ENCODE results near the gene HMMR.

Gene HMMR

DNA sequence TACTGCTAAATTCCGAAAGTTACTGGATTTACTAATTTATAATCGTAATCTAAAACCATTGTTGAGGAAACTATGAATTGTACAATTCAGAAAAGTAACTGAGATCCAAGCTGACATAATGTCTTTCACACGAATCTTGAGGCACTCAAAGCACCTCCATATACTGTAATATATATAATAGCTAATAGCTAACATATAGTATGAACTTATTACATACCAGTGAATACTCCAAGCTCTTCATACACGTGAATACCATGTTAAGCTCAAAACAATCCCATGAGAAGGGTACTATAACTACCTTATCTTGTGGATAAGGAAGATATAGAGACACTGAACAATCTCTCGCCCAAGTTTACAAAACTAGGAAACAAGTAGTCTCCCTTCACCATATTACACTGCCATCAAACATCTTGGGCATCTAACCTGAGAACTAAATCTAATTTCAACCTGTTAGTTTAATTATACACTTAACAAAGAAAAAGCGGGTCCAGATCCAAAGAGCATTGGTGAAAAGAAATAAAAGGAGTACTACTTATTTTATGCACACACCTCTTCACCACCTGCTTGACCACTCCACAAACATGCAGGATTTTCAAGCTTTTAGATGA is 1.6 kb upstream of the HMMR start:
- DNase-seq = peak; percentile 51

DNA sequence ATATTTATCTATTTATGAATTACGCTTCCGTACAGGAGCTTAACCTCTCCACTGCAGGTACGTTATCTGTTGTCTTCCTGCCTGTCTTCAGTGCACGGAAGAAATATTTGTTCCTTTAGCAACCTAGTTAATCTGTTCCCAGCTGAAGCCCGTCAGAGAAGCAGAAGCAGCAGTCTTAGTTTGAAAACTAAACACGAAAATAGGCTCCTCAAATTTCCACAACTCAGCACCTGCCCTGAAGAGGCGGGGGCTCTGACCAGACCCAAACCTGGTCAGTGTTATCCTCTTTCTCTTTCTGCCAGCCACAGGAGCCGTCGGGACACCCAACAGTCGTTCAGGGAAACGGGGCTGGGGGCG is 992 bp upstream of the HMMR start:
- DNase-seq = no peak

DNA sequence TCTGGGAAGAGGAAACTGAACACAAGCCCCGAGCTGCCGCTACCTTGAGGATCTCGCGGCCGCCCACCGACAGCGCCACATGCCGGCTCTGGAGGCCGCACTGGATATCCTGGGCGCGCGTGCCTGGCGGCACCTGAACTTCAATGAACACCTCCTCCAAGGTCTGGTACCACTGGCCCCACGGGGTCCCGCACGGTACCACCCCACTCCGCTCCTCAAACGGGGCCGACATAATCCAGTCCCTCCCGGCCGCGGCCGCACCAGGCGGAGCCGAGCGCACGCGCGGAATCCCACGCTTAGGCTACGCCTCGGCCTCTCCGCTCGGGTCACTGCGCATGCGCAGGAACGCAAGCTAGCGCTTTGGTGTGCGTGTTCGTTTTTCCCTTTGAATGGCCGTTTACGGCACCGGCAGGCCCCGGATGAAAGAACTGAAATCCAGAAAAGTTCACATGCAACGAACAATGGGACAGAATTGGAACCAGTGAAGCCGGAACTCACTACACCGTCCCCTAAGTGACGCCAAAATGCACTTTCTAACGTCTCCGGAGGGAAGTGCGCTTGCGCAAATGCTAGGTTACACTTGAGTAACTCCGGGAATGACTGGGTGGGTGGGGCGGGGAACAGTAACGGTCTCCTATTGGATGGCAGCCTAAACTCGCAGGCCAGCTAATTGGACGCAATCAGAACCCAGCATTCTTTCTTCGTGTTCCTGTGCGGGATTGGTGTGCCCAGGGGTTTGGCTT is 442 bp upstream of the HMMR start, which contains the start of gene NUDCD2:
Gene NUDCD2 (minus strand): TSS at position 284 of the 743 bp plus-strand sequence. CDS start 52 bp downstream, at position 232.
- DNase-seq = peak; percentile 99

GRCh38 chr5:163463063-163463435 is 2.6 kb downstream of the HMMR start:
- DNase-seq = no peak

- DNase-seq = no peak
These were observed 7.2 kb downstream of the HMMR start for GRCh38 chr5:163467682-163468081.

DNA sequence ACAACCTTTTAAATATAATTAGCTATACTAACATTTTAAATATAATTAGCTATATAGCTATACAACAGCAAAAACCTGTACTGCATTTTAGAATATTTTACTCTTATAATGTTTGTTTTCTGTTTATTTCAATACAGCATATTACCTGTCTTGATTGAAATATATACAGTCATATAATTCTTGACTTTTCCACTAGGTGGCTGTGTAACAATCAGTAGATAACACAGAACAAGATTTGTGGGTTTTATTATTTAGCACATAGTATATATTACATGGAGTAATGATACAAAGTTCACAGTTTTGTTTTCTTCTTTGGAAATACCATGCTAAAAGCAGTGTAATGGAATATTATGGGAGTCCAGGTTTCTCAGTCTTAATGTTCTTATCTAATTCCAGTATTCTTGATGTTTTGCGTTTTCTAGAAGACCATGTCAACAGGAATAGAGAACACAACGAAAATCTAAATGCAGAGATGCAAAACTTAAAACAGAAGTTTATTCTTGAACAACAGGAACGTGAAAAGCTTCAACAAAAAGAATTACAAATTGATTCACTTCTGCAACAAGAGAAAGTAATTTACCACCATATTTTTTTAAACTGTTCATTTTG is 13.3 kb downstream of the HMMR start:
- peak; percentile 34 for DNase-seq

DNA sequence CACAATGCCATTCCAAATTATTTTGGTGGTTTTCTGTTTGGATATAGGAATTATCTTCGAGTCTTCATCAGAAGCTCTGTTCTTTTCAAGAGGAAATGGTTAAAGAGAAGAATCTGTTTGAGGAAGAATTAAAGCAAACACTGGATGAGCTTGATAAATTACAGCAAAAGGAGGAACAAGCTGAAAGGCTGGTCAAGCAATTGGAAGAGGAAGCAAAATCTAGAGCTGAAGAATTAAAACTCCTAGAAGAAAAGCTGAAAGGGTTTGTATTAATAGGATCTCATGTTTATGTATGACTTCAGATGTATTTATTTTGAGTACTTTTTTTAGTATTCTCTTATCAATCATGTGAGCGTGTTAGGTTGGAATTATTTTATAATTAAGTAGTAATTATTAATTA is 15.0 kb downstream of the HMMR start:
- no peak for DNase-seq

DNA sequence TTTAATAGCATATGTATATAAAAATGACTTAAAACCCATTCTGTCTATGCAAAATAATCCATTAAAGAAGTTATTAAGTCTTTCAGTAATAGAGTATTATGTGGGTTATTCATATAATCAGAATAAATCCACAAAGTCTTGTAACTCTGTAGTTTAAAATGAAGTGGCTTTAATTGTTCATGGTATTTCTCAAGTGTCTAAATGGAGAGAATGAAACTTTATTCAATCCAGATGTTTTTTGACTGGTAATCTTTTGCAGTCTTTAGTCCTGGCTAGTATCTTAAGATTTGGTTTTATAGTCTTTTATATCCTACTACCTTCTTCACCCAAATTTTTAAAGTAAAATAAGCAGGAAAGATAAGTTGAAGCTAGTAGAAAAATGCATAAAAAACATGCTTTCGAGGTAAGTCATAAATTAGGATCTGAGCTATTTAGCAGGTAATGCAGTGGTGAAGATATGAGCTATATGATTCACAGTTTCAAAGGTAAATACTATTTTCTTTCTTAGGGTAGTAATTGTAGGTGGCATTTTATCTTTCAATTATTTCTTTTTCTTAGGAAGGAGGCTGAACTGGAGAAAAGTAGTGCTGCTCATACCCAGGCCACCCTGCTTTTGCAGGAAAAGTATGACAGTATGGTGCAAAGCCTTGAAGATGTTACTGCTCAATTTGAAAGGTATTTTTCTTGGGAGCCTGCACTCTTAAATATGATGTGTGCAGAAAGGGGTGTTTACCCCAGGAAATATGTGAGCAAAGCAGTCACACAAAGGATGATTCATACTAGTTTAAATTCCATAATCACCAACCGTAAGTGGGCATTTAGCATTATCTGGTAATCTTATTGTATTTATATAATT is 17.9 kb downstream of the HMMR start:
- no peak for DNase-seq

DNA sequence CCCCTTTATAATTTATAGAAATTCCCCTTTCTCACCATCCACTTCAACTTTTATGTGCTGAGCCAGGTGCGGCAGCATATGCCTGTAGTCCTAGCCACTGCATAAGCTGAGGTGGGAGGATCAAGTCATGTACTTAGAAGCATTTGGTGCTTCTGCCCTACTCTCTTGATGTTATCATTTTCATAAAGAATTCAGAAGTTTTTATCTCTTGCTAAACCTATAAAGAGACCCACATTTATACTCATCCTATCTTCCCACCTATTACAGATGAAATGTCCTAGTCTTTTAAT is 18.5 kb downstream of the HMMR start:
- DNase-seq = no peak

GRCh38 chr5:163489055-163489744 is 28.8 kb downstream of the HMMR start:
- DNase-seq = peak; percentile 48

DNA sequence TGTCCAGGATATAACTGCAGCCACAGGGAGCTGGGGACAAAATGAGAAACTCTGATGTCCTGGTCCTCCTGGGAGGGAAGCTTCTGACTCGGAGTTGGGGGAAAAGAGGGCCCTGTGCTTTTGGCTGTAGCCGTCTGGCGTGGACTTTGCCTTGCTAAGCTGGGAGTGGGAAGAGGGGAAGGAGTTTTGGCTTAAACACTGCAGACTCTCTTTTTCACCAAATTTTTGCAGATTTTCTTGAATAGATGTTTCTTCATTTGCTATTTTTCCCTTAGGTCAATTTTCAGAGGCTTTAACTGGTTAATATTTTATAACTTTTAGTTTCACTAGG is 29.3 kb downstream of the HMMR start:
- no peak for DNase-seq

GRCh38 chr5:163496286-163496685 is 35.9 kb downstream of the HMMR start:
- DNase-seq = no peak

- no peak for DNase-seq
These were observed 36.9 kb downstream of the HMMR start for GRCh38 chr5:163497315-163497714.

DNA sequence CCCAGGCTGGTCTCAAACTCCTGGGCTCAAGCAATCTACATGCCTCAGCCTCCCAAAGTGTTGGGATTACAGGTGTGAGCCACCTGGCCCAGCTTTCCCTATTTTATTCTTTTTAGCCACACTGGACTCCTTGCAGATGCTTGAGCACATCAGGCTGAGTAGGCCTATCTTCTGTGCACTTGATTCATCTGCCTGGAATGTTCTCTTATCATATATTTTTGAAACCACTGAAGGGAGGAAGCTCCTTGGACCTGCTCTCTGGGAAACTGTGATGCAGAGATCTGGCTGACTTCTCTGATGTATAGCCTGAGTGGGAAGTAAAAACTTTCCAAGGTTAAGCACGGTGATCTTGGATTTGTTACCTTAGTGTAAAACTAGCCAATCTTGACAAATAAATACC is 38.5 kb downstream of the HMMR start:
- DNase-seq = no peak

DNA sequence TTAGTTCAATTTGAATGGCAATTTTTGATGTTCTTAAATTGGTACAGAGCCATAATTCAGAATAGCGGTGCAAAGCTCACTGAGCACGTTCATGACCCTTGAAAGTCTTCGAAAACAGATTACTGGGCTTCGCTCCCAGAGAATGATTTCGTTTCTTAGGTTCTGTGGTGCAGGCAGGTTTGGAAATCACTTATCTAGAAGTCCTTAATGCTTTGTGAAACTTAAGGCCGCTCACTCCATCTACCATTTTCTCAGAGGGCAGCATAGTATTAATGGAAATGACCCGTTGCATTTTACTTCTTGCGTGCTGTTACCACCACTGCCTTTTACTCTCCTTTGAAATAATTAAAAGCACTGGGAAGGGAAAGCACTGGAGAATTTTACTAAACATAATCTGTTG is 42.1 kb downstream of the HMMR start:
- no peak for DNase-seq

- peak; percentile 90 for DNase-seq
These were observed 43.0 kb downstream of the HMMR start for GRCh38 chr5:163503106-163504078.

DNA sequence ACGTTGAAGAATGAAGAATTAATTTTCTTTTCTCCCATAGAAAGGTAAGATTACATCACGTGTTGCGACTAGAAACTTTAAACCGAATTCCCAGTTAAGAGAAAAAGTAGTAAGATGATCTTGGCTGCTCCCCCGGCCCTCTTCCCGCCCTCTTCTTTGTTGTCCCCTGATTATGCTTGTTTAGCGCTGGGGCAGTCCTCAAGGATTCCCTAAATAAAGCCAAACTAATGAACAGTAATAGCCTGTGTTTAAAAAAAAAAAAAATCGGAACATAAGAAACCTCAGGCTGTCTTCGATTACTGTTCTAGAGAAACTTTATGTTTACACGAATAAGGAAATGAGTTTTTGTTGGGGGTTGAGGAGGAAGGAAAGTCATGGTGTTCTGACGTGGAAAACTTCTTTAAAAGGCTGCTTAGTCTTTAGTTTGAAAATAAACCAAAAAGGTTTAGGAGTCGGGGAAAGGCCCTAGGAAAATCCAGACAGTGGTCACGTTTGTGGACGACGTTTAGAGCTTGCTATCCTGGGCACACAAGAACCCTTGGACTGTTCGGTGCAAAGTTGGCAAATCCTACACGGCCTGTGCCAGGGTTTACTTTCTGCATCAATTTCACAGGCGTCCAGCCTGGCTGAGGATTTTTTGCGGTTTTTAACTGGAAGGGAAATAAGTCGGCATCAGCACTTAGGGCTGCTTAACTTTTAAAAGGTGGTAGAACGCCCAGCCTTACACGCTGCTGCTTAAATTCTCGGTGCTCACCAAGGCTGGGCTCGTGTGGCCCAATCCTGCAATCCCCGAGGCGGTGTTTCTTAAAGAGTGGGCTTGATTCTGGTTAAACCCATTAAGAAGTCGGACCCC is 43.9 kb downstream of the HMMR start:
- peak; percentile 69 for DNase-seq

- DNase-seq = no peak
These were observed 44.6 kb downstream of the HMMR start for GRCh38 chr5:163505049-163505367.

GRCh38 chr5:163505368-163506094 is 45.1 kb downstream of the HMMR start, which contains the start of gene MAT2B:
Gene MAT2B, plus strand, starts transcription at chr5:163505619. Its CDS starts 68 bp downstream, at chr5:163505687.
- peak; percentile 96 for DNase-seq

GRCh38 chr5:163506095-163506457 is 45.6 kb downstream of the HMMR start:
- no peak for DNase-seq
